Osteocyte (in vitro differentiated cells): ENCODE results near the gene DLL1. TPM values are rescaled to one million over a fixed set of nuclear protein-coding genes. Genes with fewer than 3 reads are reported as not detected.

ENCODE experiments used
- DNase-seq: peaks from one replicate; pipeline ENCODE4 v3.0.0; 2021; ENCODE audit warnings: mixed read lengths; ENCODE audit not compliant: unreplicated experiment; ENCODE audit errors: extremely low spot score
- H3K27ac Mint-ChIP-seq: one replicate; pipeline ENCODE4 v1.8.0; 2021; ENCODE audit warnings: mild to moderate bottlenecking, mixed read lengths; ENCODE audit not compliant: unreplicated experiment
- H3K27me3 Mint-ChIP-seq: one replicate; pipeline ENCODE4 v1.8.0; 2021; ENCODE audit warnings: mixed read lengths; ENCODE audit not compliant: unreplicated experiment
- H3K36me3 Mint-ChIP-seq: one replicate; pipeline ENCODE4 v1.8.0; 2021; ENCODE audit warnings: mixed read lengths; ENCODE audit not compliant: unreplicated experiment
- H3K4me1 Mint-ChIP-seq: one replicate; pipeline ENCODE4 v1.8.0; 2021; ENCODE audit warnings: mixed read lengths; ENCODE audit not compliant: unreplicated experiment
- H3K4me3 Mint-ChIP-seq: one replicate; pipeline ENCODE4 v1.8.0; 2021; ENCODE audit warnings: mild to moderate bottlenecking, moderate library complexity, mixed read lengths; ENCODE audit not compliant: unreplicated experiment
- H3K9me3 Mint-ChIP-seq: one replicate; pipeline ENCODE4 v1.8.0; 2021; ENCODE audit warnings: mixed read lengths; ENCODE audit not compliant: unreplicated experiment
- total RNA-seq: library from RNA; stranded (reverse); gene quantifications from 2 replicates; pipeline ENCODE4 v1.2.1, GENCODE V29; 2021
- TF ChIP-seq, protein P1 (sequence below): fragments of 200-600 bp; sonication (generic); IDR thresholded peaks from 2 replicates; pipeline ENCODE4 v1.5.0; 2021; ENCODE audit warnings: antibody characterized with exemption, mild to moderate bottlenecking, moderate library complexity

DLL1 gene
- total RNA-seq, 1 donor from 2014 or later = 1.6 TPM

DNA sequence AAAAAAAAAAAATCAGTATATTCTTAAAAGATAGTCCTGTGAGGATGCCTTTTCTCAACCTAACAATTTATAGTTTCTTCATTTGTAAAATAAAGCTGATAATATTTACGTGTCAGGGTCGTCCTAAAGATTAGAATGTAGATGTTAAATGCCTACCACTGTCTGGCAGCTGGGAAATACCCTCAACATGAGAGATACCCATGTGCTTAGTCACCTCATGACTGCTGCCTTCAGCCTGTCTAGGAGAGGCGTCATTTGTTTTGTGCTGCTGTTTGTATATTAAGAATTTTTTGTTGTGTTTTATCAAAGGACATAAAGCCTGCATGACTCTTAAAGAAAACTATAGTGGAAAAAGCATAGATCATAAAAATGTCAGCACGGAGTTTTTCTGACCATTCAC lies 25.2 kb upstream of the DLL1 start:
- DNase-seq = no peak
- Mint-ChIP-seq H3K27me3 (no peaks in the 10 kb centered on the region), H3K4me1 (peaks cover 6% of the 10 kb centered on the region), H3K9me3 (no peaks in the 10 kb centered on the region), H3K27ac (no peak overlapping the region), H3K36me3 (peaks cover 26% of the 10 kb centered on the region), H3K4me3 (no peak overlapping the region)
- TF ChIP-seq, protein P1, sequence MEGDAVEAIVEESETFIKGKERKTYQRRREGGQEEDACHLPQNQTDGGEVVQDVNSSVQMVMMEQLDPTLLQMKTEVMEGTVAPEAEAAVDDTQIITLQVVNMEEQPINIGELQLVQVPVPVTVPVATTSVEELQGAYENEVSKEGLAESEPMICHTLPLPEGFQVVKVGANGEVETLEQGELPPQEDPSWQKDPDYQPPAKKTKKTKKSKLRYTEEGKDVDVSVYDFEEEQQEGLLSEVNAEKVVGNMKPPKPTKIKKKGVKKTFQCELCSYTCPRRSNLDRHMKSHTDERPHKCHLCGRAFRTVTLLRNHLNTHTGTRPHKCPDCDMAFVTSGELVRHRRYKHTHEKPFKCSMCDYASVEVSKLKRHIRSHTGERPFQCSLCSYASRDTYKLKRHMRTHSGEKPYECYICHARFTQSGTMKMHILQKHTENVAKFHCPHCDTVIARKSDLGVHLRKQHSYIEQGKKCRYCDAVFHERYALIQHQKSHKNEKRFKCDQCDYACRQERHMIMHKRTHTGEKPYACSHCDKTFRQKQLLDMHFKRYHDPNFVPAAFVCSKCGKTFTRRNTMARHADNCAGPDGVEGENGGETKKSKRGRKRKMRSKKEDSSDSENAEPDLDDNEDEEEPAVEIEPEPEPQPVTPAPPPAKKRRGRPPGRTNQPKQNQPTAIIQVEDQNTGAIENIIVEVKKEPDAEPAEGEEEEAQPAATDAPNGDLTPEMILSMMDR = no peak

DNA sequence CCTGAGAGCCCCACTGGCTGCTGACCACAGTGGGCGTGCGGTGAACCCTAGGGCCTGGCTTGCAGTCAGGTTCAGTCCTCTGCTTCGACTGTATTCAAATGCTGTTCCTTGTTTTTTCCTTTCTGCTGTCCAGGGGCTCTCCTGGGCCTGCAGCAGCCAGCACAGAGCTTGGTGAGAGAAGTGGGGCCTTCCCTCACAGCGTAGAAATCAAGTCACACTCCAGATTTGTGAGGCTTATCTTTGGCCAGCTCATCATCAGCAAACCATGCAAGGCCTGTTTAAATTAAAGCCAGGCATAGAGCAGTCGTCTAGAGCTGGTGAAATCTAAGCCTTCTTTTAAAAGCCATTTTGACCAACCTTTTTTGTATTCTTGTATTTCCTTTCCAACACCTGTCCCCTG lies 24.1 kb upstream of the DLL1 start:
- no peaks in the 10 kb centered on the region for H3K9me3 Mint-ChIP-seq

DNA sequence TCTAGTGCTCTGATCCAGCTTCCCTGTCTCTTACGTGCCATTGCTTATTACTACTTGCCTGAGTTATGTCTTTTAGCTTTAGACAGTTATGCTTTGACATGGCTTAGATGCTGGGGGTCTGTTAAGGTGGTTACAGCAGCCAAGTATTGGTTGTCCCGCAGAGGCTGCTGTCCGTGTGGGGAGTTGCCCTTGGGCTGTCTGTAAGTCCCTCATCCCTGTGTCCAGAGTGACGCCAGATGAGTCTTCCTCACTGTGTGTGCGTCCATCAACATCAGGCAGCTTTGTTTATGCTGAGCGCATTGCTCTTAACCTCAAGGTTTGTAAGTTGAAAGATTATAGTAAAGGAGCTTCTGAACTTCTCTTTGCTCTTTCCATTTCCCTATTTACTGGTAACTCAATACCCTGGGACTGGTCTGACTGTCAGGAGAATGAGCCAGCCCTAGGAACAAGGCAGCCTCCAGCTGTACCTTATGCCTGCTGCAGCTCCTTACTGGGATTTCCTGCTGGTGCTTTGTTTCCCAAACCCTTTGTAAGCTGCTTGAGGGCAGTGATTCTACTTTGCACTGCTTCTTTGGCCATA lies 22.9 kb upstream of the DLL1 start:
- no peaks in the 10 kb centered on the region for H3K9me3 Mint-ChIP-seq
- peaks cover 15% of the 10 kb centered on the region for H3K36me3 Mint-ChIP-seq
- TF ChIP-seq, protein P1 = no peak
- no peak for DNase-seq
- no peak overlapping the region for H3K4me3 Mint-ChIP-seq
- H3K4me1 Mint-ChIP-seq = peaks cover 7% of the 10 kb centered on the region
- H3K27ac Mint-ChIP-seq = no peak overlapping the region
- H3K27me3 Mint-ChIP-seq = no peaks in the 10 kb centered on the region

More for the DNA sequence above, 24.1 kb upstream of the DLL1 start:
- Mint-ChIP-seq H3K27me3 (no peaks in the 10 kb centered on the region), H3K27ac (no peak overlapping the region), H3K4me3 (no peak overlapping the region), H3K4me1 (peaks cover 6% of the 10 kb centered on the region), H3K36me3 (peaks cover 15% of the 10 kb centered on the region)
- no peak for DNase-seq
- TF ChIP-seq, protein P1 = no peak

DNA sequence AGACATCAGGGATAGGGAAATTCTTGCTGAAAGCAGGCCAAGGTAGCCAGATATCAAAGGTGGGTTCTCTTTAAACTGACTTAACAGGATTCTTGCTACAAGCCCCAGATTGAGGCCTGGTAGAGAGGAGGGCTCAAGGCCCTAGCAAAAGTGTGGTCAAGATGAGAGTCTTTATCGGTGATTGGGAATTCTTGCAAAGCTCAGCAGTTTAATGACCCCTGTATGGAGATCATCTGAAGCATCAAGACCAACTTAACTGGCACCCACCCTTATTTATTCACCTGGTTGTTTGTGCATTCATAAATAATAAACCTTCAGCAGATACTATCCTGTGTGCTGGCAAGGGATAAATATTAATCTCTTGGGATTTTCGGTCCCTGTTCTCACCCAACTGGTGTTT lies 22.0 kb upstream of the DLL1 start:
- Mint-ChIP-seq H3K4me1 (peaks cover 17% of the 10 kb centered on the region), H3K4me3 (no peak overlapping the region), H3K27me3 (no peaks in the 10 kb centered on the region)

DNA sequence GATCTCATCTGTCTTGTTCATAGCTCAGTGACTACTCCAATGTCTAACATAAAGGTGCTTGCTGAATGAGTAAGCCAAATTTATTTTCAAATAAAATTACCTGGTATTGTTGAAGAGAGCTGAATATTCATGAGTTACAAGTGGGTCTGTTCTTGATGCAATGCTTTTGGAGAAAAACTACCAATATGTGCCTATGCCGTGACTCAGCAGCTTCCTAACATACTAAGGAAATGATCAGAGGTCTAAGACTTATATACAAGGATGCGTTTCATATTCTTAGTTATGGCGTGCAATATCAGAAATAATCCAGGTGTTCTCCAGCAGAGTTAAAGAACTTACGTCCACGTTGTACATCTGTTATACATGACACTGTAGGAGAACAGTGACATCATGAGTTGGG lies 20.8 kb upstream of the DLL1 start:
- Mint-ChIP-seq H3K4me1 (peaks cover 24% of the 10 kb centered on the region), H3K27ac (no peak overlapping the region), H3K27me3 (no peaks in the 10 kb centered on the region), H3K4me3 (no peak overlapping the region), H3K9me3 (no peaks in the 10 kb centered on the region), H3K36me3 (peaks cover 4% of the 10 kb centered on the region)
- TF ChIP-seq, protein P1 = no peak
- DNase-seq = no peak

More for the DNA sequence above, 22.0 kb upstream of the DLL1 start:
- H3K9me3 Mint-ChIP-seq = no peaks in the 10 kb centered on the region
- no peak for DNase-seq
- H3K27ac Mint-ChIP-seq = no peak overlapping the region
- H3K36me3 Mint-ChIP-seq = peaks cover 11% of the 10 kb centered on the region
- TF ChIP-seq, protein P1 = no peak
